H1 (cell line): ENCODE results near the gene ASPA. TPM values are rescaled to one million over a fixed set of nuclear protein-coding genes. Genes with fewer than 3 reads are reported as not detected.

Experiments used
- CTCF ChIA-PET: fragments of 300-600 bp; sonication (Branson Sonifier 250); formaldehyde crosslinking; loops from one replicate; lab custom pipeline; 2021; ENCODE audit not compliant: partially characterized antibody; lab: Charles Lee
- POLR2A ChIA-PET: fragments of 300-600 bp; sonication (Branson Sonifier 250); formaldehyde crosslinking; loops from one replicate; lab custom pipeline; 2021; ENCODE audit warnings: inconsistent platforms; ENCODE audit not compliant: partially characterized antibody; lab: Charles Lee
- DNase-seq, 2 experiments: peaks; one replicate each; pipeline versions ENCODE4 v3.0.0 to v3.0.0-alpha.2; 2010 to 2022; ENCODE audit warnings: low spot score in 2 of 2, low read depth in 1 of 2, mixed read lengths in 1 of 2
- FAIRE-seq: peaks from 2 replicates; lab custom pipeline; 2011; peaks lifted over from hg19 to GRCh38; lab: Jason Lieb, UNC
- H2AFZ ChIP-seq: 2 replicates; pipeline ENCODE4 v1.8.1; 2012; ENCODE audit warnings: low read length, inconsistent platforms
- H2AK5ac ChIP-seq: 2 replicates; pipeline ENCODE4 v1.6.1; 2013; ENCODE audit warnings: low read depth, low read length
- H2BK120ac ChIP-seq: replicated peaks from 2 replicates; pipeline ENCODE3; 2013; ENCODE audit warnings: low read depth, low read length, inconsistent platforms
- H2BK12ac ChIP-seq: 2 replicates; pipeline ENCODE4 v1.6.1; 2013; ENCODE audit warnings: low read depth, low read length
- H2BK15ac ChIP-seq: 2 replicates; pipeline ENCODE4 v1.6.1; 2013; ENCODE audit warnings: low read length
- H2BK20ac ChIP-seq: 2 replicates; pipeline ENCODE4 v1.6.1; 2013; ENCODE audit warnings: low read length
- H2BK5ac ChIP-seq: 2 replicates; pipeline ENCODE4 v1.6.1; 2013; ENCODE audit warnings: low read depth, low read length
- H3K14ac ChIP-seq: 2 replicates; pipeline ENCODE4 v1.6.1; 2013; ENCODE audit warnings: inconsistent platforms; ENCODE audit not compliant: insufficient read length
- H3K18ac ChIP-seq: 2 replicates; pipeline ENCODE4 v1.6.1; 2013; ENCODE audit warnings: low read length; ENCODE audit errors: extremely low read depth
- H3K23ac ChIP-seq: 2 replicates; pipeline ENCODE4 v1.6.1; 2013; ENCODE audit warnings: inconsistent platforms; ENCODE audit not compliant: insufficient read length
- H3K23me2 ChIP-seq: 2 replicates; pipeline ENCODE4 v1.6.1; 2013; ENCODE audit warnings: low read depth, low read length
- H3K27ac ChIP-seq: 2 replicates; pipeline ENCODE4 v1.6.1; 2011; ENCODE audit warnings: low read depth, low read length, inconsistent platforms
- H3K27me3 ChIP-seq, 4 experiments: replicated peaks in 1 of 4; 1 replicate in 1 of 4; 2 replicates in 3 of 4; pipeline versions ENCODE4 v1.6.1 to v1.8.1; 2011 to 2013; ENCODE audit warnings: low read length in 3 of 4, mild to moderate bottlenecking in 3 of 4, inconsistent platforms in 2 of 4, mixed read lengths in 2 of 4, moderate library complexity in 1 of 4; ENCODE audit not compliant: control insufficient read depth in 3 of 4, insufficient read depth in 3 of 4; ENCODE audit errors: extremely low read depth in 1 of 4
- H3K36me3 ChIP-seq, 4 experiments: 2 replicates each; pipeline versions ENCODE4 v1.6.1 to v1.8.1; 2011 to 2013; ENCODE audit warnings: mild to moderate bottlenecking in 4 of 4, low read length in 3 of 4, moderate library complexity in 2 of 4, control low read depth in 1 of 4, inconsistent platforms in 1 of 4; ENCODE audit not compliant: insufficient read depth in 4 of 4, control insufficient read depth in 2 of 4
- H3K4ac ChIP-seq: replicated peaks from 2 replicates; pipeline ENCODE3; 2013; ENCODE audit warnings: low read length, low read depth, mixed read lengths, inconsistent platforms; ENCODE audit not compliant: insufficient read length
- H3K4me1 ChIP-seq, 4 experiments: replicated peaks in 1 of 4; 1 replicate in 1 of 4; 2 replicates in 3 of 4; pipeline versions ENCODE4 v1.6.1 to v1.8.1; 2011 to 2013; ENCODE audit warnings: low read length in 3 of 4, inconsistent platforms in 2 of 4, mixed read lengths in 1 of 4; ENCODE audit not compliant: insufficient read depth in 4 of 4, control insufficient read depth in 3 of 4
- H3K4me2 ChIP-seq, 2 experiments: 2 replicates each; pipeline versions ENCODE4 v1.6.1 to v1.8.1; 2011 to 2013; ENCODE audit warnings: low read depth in 2 of 2, low read length in 2 of 2, control low read depth in 1 of 2, inconsistent platforms in 1 of 2, mild to moderate bottlenecking in 1 of 2; ENCODE audit not compliant: insufficient read depth in 1 of 2
- H3K4me3 ChIP-seq, 4 experiments: fragments of 200-600, 300-600 bp in 1 of 4; sonication (generic), shearing (Covaris generic), sonication (Bioruptor Twin) in 1 of 4; 2 replicates each; pipeline versions ENCODE4 v1.5.1 to v1.8.1; 2011 to 2016; ENCODE audit warnings: low read length in 4 of 4, low read depth in 3 of 4, control low read depth in 2 of 4, inconsistent platforms in 2 of 4, mild to moderate bottlenecking in 2 of 4, mixed read lengths in 1 of 4, moderate library complexity in 1 of 4; ENCODE audit not compliant: insufficient read depth in 2 of 4; ENCODE audit errors: extremely low read depth in 1 of 4
- H3K56ac ChIP-seq: replicated peaks from 2 replicates; pipeline ENCODE3; 2013; ENCODE audit warnings: low read depth, mild to moderate bottlenecking, mixed read lengths, low read length, inconsistent platforms; ENCODE audit not compliant: insufficient read length
- H3K79me1 ChIP-seq: 2 replicates; pipeline ENCODE4 v1.6.1; 2013; ENCODE audit warnings: low read depth, low read length, control low read depth
- H3K79me2 ChIP-seq, 2 experiments: 2 replicates each; pipeline versions ENCODE4 v1.6.1 to v1.8.1; 2012 to 2013; ENCODE audit warnings: low read length in 2 of 2, mild to moderate bottlenecking in 2 of 2, inconsistent platforms in 1 of 2; ENCODE audit not compliant: insufficient read depth in 2 of 2, control insufficient read depth in 1 of 2
- H3K9ac ChIP-seq, 4 experiments: replicated peaks in 1 of 4; 1 replicate in 1 of 4; 2 replicates in 3 of 4; pipeline versions ENCODE4 v1.6.1 to v1.8.1; 2011 to 2013; ENCODE audit warnings: low read depth in 3 of 4, low read length in 3 of 4, control low read depth in 2 of 4, mild to moderate bottlenecking in 2 of 4, moderate library complexity in 2 of 4, inconsistent platforms in 1 of 4; ENCODE audit errors: extremely low read depth in 1 of 4
- H3K9me3 ChIP-seq, 2 experiments: 2 replicates each; pipeline versions ENCODE4 v1.6.1 to v1.8.1; 2012 to 2013; ENCODE audit warnings: mild to moderate bottlenecking in 2 of 2, moderate library complexity in 2 of 2, control low read depth in 1 of 2, inconsistent platforms in 1 of 2, low read depth in 1 of 2, low read length in 1 of 2, mixed read lengths in 1 of 2; ENCODE audit not compliant: insufficient read depth in 2 of 2
- H4K20me1 ChIP-seq, 2 experiments: replicated peaks in 1 of 2; 2 replicates each; pipeline versions ENCODE3 to v1.8.1; 2011 to 2013; ENCODE audit warnings: inconsistent platforms in 2 of 2, low read length in 2 of 2, mild to moderate bottlenecking in 1 of 2; ENCODE audit not compliant: insufficient read depth in 2 of 2, control insufficient read depth in 1 of 2
- H4K5ac ChIP-seq: 2 replicates; pipeline ENCODE4 v1.6.1; 2013; ENCODE audit warnings: low read length, low read depth, mixed read lengths, inconsistent platforms; ENCODE audit not compliant: insufficient read length
- H4K8ac ChIP-seq: 2 replicates; pipeline ENCODE4 v1.8.0; 2013; ENCODE audit warnings: mild to moderate bottlenecking, moderate library complexity, low read length, inconsistent platforms; ENCODE audit not compliant: insufficient read depth; ENCODE audit errors: extremely low read depth
- H4K91ac ChIP-seq: replicated peaks from 2 replicates; pipeline ENCODE3; 2013; ENCODE audit warnings: low read length, mixed read lengths, inconsistent platforms; ENCODE audit not compliant: insufficient read length
- JUN ChIP-seq: IDR thresholded peaks from 2 replicates; pipeline ENCODE4 v1.6.1; 2011; ENCODE audit warnings: low read depth, mild to moderate bottlenecking, improper control_type of control experiment, low read length
- NRF1 ChIP-seq: IDR thresholded peaks from 2 replicates; pipeline ENCODE4 v1.6.1; 2011; ENCODE audit warnings: mild to moderate bottlenecking, low read depth, low read length, improper control_type of control experiment
- RFX5 ChIP-seq: IDR thresholded peaks from 2 replicates; pipeline ENCODE4 v1.6.1; 2011; ENCODE audit warnings: low read depth, low read length, improper control_type of control experiment, borderline replicate concordance
- SAP30 ChIP-seq: fragments of 300-600 bp; sonication (generic); IDR thresholded peaks from 2 replicates; pipeline ENCODE4 v1.7.1; 2012; ENCODE audit warnings: low read length, moderate library complexity, mild to moderate bottlenecking, inconsistent platforms; ENCODE audit not compliant: insufficient read depth, insufficient replicate concordance
- SP4 ChIP-seq: IDR thresholded peaks from 2 replicates; pipeline ENCODE4 v1.6.1; 2012; ENCODE audit warnings: low read length, inconsistent platforms
- TAF7 ChIP-seq: optimal IDR thresholded peaks from 2 replicates; pipeline ENCODE3; 2011; ENCODE audit warnings: low read depth, mild to moderate bottlenecking, inconsistent platforms, low read length, moderate library complexity, borderline replicate concordance
- TBP ChIP-seq: IDR thresholded peaks from 2 replicates; pipeline ENCODE4 v1.6.1; 2011; ENCODE audit warnings: low read depth, low read length, improper control_type of control experiment
- USF2 ChIP-seq: IDR thresholded peaks from 2 replicates; pipeline ENCODE4 v1.6.1; 2011; ENCODE audit warnings: low read length, improper control_type of control experiment
- WGBS, 2 experiments: shearing (Covaris generic) in 1 of 2; methylation state at CpG; one replicate each; pipeline versions ENCODE4 v1.1.6 to v1.1.7; 2013 to 2015; ENCODE audit warnings: low lambda C conversion rate in 2 of 2, mixed read lengths in 2 of 2, inconsistent platforms in 1 of 2, low coverage in 1 of 2, missing lambda C conversion rate in 1 of 2; ENCODE audit not compliant: insufficient replicate concordance in 2 of 2, insufficient coverage in 1 of 2, insufficient read length in 1 of 2; ENCODE audit errors: extremely low coverage in 1 of 2, missing lambda C conversion rate in 1 of 2; 5-methylcytosine and 5-hydroxymethylcytosine counted together
- polyA plus RNA-seq, 7 experiments: library from polyadenylated mRNA; depleted of rRNA in 3 of 7; stranded (reverse) in 5 of 7; unstranded in 2 of 7; fragments of >200 nt in 5 of 7; fragments of 200-250 nt in 2 of 7; gene quantifications; 1 replicate in 5 of 7; 2 replicates in 1 of 7; 4 replicates in 1 of 7; pipeline versions ENCODE4 v1.2.1 to v1.2.3, GENCODE V29; 2011 to 2013; ENCODE audit warnings: missing spikeins in 2 of 7, mixed read lengths in 2 of 7
- total RNA-seq: library from RNA; stranded (reverse); fragmentation: NEBNext Ultra II Directional; extraction: Animal tissue kit (Norgen Biotek cat#: 25700); gene quantifications from 2 replicates; pipeline ENCODE4 v1.2.1, GENCODE V29; 2021

ASPA gene
- total and polyA plus RNA-seq, 2 of the 8 experiments (the other 6 are each of a cell fraction or from before 2014, with no cell fraction given), result 0.03 TPM; not detected in 1

- Histone ChIP-seq H4K5ac (no peak overlapping the region), H2BK15ac (no peak overlapping the region), H2BK5ac (no peak overlapping the region), H3K4me1 (peaks cover 0 to 3% (median 1%) of the 10 kb centered on the region in 4 experiments; a peak in 2 of 7 replicates), H3K23me2 (no peaks in the 10 kb centered on the region; the same call in 1 of the 2 replicates), H3K36me3 (no peaks in the 10 kb centered on the region), H2AK5ac (no peak overlapping the region), H2BK20ac (no peak overlapping the region), H3K4ac (no peak overlapping the region), H4K8ac (no peak overlapping the region), H3K4me2 (no peak overlapping the region), H4K20me1 (no peaks in the 10 kb centered on the region), H3K14ac (no peak overlapping the region), H2AFZ (peak overlapping the region; percentile 63; the same call in 1 of the 2 replicates), H3K9ac (no peak overlapping the region), H3K23ac (no peak overlapping the region), H3K79me2 (no peaks in the 10 kb centered on the region), H2BK12ac (no peak overlapping the region), H3K27me3 (no peaks in the 10 kb centered on the region), H3K79me1 (no peaks in the 10 kb centered on the region), H3K9me3 (no peaks in the 10 kb centered on the region), H3K56ac (no peak overlapping the region), H4K91ac (no peak overlapping the region), H3K27ac (no peak overlapping the region), H3K4me3 (no peak overlapping the region), H3K18ac (no peak overlapping the region), H2BK120ac (no peak overlapping the region)
- CTCF ChIA-PET, result no interaction called here
- no peak for TF ChIP-seq SAP30
- no peak for TF ChIP-seq RFX5
- no peak for TF ChIP-seq USF2
- TF ChIP-seq SP4, result no peak
- TF ChIP-seq NRF1, result no peak
- TF ChIP-seq TAF7, result no peak
- TF ChIP-seq JUN, result no peak
- no peak for TF ChIP-seq TBP
- POLR2A ChIA-PET, result no interaction called here
- WGBS, 2 experiments, result 69% methylated on average over 2 of the region's 2 CpGs; no CpG with 5 or more reads in 1 of the 2 experiments
- no peak for FAIRE-seq
- DNase-seq, result no peak
Observed at GRCh38 chr17:3440451-3440850, 35.3 kb upstream of the ASPA start.
